Neural cell (in vitro differentiated cells): ENCODE data around the gene SLC25A47. TPM values are rescaled to one million over a fixed set of nuclear protein-coding genes. Genes with fewer than 3 reads are reported as not detected.

Source experiments
- H2AFZ ChIP-seq: fragments of 200-600, 300-800 bp; sonication (generic), shearing (Covaris generic); 2 replicates; pipeline ENCODE4 v1.6.0; 2014; ENCODE audit warnings: low read depth, mild to moderate bottlenecking, antibody characterized with exemption, low read length, moderate library complexity
- H3F3A ChIP-seq: fragments of 200-600 bp; shearing (Covaris generic); 2 replicates; pipeline ENCODE4 v1.6.1; 2016; ENCODE audit warnings: mild to moderate bottlenecking, moderate library complexity, mixed read lengths, antibody characterized with exemption, low read length; ENCODE audit not compliant: insufficient read depth, poor library complexity, severe bottlenecking
- H3K27ac ChIP-seq: fragments of 200-600, 300-800 bp; sonication (generic), shearing (Covaris generic); 2 replicates; pipeline ENCODE4 v1.5.1; 2014; ENCODE audit warnings: mild to moderate bottlenecking, low read length, moderate library complexity
- H3K27me3 ChIP-seq: fragments of 300-800, 200-600 bp; sonication (generic), shearing (Covaris generic); 2 replicates; pipeline ENCODE4 v1.6.0; 2014; ENCODE audit warnings: mild to moderate bottlenecking, low read depth, low read length, moderate library complexity; ENCODE audit not compliant: insufficient read depth
- H3K36me3 ChIP-seq: fragments of 300-800, 200-600 bp; sonication (generic), shearing (Covaris generic); 2 replicates; pipeline ENCODE4 v1.5.1; 2014; ENCODE audit warnings: mild to moderate bottlenecking, antibody characterized with exemption, low read length, moderate library complexity; ENCODE audit not compliant: insufficient read depth
- H3K4me2 ChIP-seq: fragments of 300-800, 200-600 bp; sonication (generic), shearing (Covaris generic); 2 replicates; pipeline ENCODE4 v1.6.0; 2014; ENCODE audit warnings: mild to moderate bottlenecking, low read length
- H3K4me3 ChIP-seq: fragments of 300-800, 200-600 bp; sonication (generic), shearing (Covaris generic); 2 replicates; pipeline ENCODE4 v1.5.1; 2014; ENCODE audit warnings: mild to moderate bottlenecking, low read length, moderate library complexity
- H3K79me2 ChIP-seq: fragments of 200-600 bp; shearing (Covaris generic); replicated peaks from 2 replicates; pipeline ENCODE4 v1.6.0; 2014; ENCODE audit warnings: mild to moderate bottlenecking, low read length, moderate library complexity; ENCODE audit not compliant: insufficient read depth
- H3K9ac ChIP-seq: fragments of 300-800, 200-600 bp; sonication (generic), shearing (Covaris generic); 2 replicates; pipeline ENCODE4 v1.6.1; 2016; ENCODE audit warnings: mild to moderate bottlenecking, low read length, mixed read lengths
- H3K9me2 ChIP-seq: fragments of 200-600 bp; shearing (Covaris generic); 2 replicates; pipeline ENCODE4 v1.6.1; 2016; ENCODE audit warnings: mild to moderate bottlenecking, low read length, mixed read lengths; ENCODE audit not compliant: insufficient read depth
- H3K9me3 ChIP-seq: fragments of 200-600, 300-800 bp; sonication (generic), shearing (Covaris generic); 2 replicates; pipeline ENCODE4 v1.6.1; 2016; ENCODE audit warnings: mild to moderate bottlenecking, mixed run types, low read length, moderate library complexity, mixed read lengths
- H4K20me1 ChIP-seq: fragments of 200-600 bp; shearing (Covaris generic); 2 replicates; pipeline ENCODE4 v1.6.1; 2016; ENCODE audit warnings: mild to moderate bottlenecking, mixed run types; ENCODE audit not compliant: insufficient read depth
- CTCF ChIP-seq: fragments of 450-650 bp; IDR thresholded peaks from 2 replicates; pipeline ENCODE4 v1.5.1; 2014; ENCODE audit warnings: antibody characterized with exemption, mild to moderate bottlenecking, moderate library complexity; ENCODE audit not compliant: poor library complexity, severe bottlenecking
- EP300 ChIP-seq: fragments of 450-650 bp; conservative IDR thresholded peaks from 2 replicates; pipeline ENCODE4 v1.6.1; 2014; ENCODE audit warnings: antibody characterized with exemption, mild to moderate bottlenecking, moderate library complexity; ENCODE audit not compliant: poor library complexity, severe bottlenecking
- EZH2 ChIP-seq: fragments of 200-600, 300-800 bp; shearing (Covaris generic), sonication (generic); IDR thresholded peaks from 2 replicates; pipeline ENCODE4 v1.6.1; 2014; ENCODE audit warnings: antibody characterized with exemption, low read length, borderline replicate concordance, mild to moderate bottlenecking; ENCODE audit not compliant: insufficient read depth, poor library complexity, severe bottlenecking
- MXI1 ChIP-seq: fragments of 450-650 bp; conservative IDR thresholded peaks from 2 replicates; pipeline ENCODE4 v1.6.1; 2014; ENCODE audit warnings: antibody characterized with exemption, mild to moderate bottlenecking; ENCODE audit not compliant: poor library complexity, severe bottlenecking
- POLR2AphosphoS5 ChIP-seq: IDR thresholded peaks from 2 replicates; pipeline ENCODE4 v1.6.1; 2012
- RAD21 ChIP-seq: fragments of 450-650 bp; conservative IDR thresholded peaks from 2 replicates; pipeline ENCODE4 v1.6.1; 2014; ENCODE audit warnings: antibody characterized with exemption, mild to moderate bottlenecking, moderate library complexity
- REST ChIP-seq: IDR thresholded peaks from 2 replicates; pipeline ENCODE4 v1.6.1; 2012; ENCODE audit warnings: borderline replicate concordance
- SMC3 ChIP-seq: fragments of 450-650 bp; conservative IDR thresholded peaks from 2 replicates; pipeline ENCODE4 v1.6.1; 2014; ENCODE audit warnings: antibody characterized with exemption, mild to moderate bottlenecking, moderate library complexity; ENCODE audit not compliant: poor library complexity
- TAF1 ChIP-seq: IDR thresholded peaks from 2 replicates; pipeline ENCODE4 v1.6.1; 2012; ENCODE audit warnings: low read depth
- polyA plus RNA-seq: library from polyadenylated mRNA; depleted of rRNA; stranded (reverse); fragments of >200 nt; gene quantifications from 2 replicates; pipeline ENCODE4 v1.2.3, GENCODE V29; 2014

SLC25A47 gene
- polyA plus RNA-seq, 1 donor from 2014 or later: not detected

- no peak for TF ChIP-seq POLR2AphosphoS5
- H4K20me1 ChIP-seq: no peaks in the 10 kb centered on the region
- no peak overlapping the region for H3K4me3 ChIP-seq
Measured at GRCh38 chr14:100323942-100324307, 786 bp downstream of the SLC25A47 start.

GRCh38 chr14:100325231-100325632, 2.1 kb downstream of the SLC25A47 start:
- H3K4me3 ChIP-seq: no peak overlapping the region
- H3K27me3 ChIP-seq: no peaks in the 10 kb centered on the region
- H3K9ac ChIP-seq: no peak overlapping the region
- H3F3A ChIP-seq: no peaks in the 10 kb centered on the region
- TF ChIP-seq SMC3 (no peak), REST (no peak), MXI1 (no peak), POLR2AphosphoS5 (no peak), CTCF (no peak), EP300 (no peak), RAD21 (no peak), EZH2 (no peak), TAF1 (no peak)
- no peaks in the 10 kb centered on the region for H3K79me2 ChIP-seq
- no peak overlapping the region for H3K4me2 ChIP-seq
- H4K20me1 ChIP-seq: no peaks in the 10 kb centered on the region
- H3K36me3 ChIP-seq: no peaks in the 10 kb centered on the region
- no peaks in the 10 kb centered on the region for H3K9me2 ChIP-seq
- no peak overlapping the region for H3K27ac ChIP-seq
- no peak overlapping the region for H2AFZ ChIP-seq
- no peaks in the 10 kb centered on the region for H3K9me3 ChIP-seq

More at GRCh38 chr14:100323942-100324307, 786 bp downstream of the SLC25A47 start:
- Histone ChIP-seq H2AFZ (no peak overlapping the region), H3K27me3 (no peaks in the 10 kb centered on the region), H3F3A (no peaks in the 10 kb centered on the region), H3K79me2 (no peaks in the 10 kb centered on the region), H3K4me2 (no peak overlapping the region), H3K9me3 (no peaks in the 10 kb centered on the region), H3K36me3 (no peaks in the 10 kb centered on the region), H3K9me2 (no peaks in the 10 kb centered on the region), H3K9ac (no peak overlapping the region), H3K27ac (no peak overlapping the region)

GRCh38 chr14:100325958-100326357, 2.8 kb downstream of the SLC25A47 start:
- no peaks in the 10 kb centered on the region for H3K36me3 ChIP-seq
- H3K4me3 ChIP-seq: no peak overlapping the region
- H3F3A ChIP-seq: no peaks in the 10 kb centered on the region
- H3K79me2 ChIP-seq: no peaks in the 10 kb centered on the region
- H3K27me3 ChIP-seq: no peaks in the 10 kb centered on the region
- H3K9ac ChIP-seq: no peak overlapping the region
- no peak overlapping the region for H3K27ac ChIP-seq
- no peaks in the 10 kb centered on the region for H3K9me3 ChIP-seq
- H4K20me1 ChIP-seq: no peaks in the 10 kb centered on the region
- no peak overlapping the region for H2AFZ ChIP-seq
- no peaks in the 10 kb centered on the region for H3K9me2 ChIP-seq
- TF ChIP-seq RAD21 (no peak), EP300 (no peak), MXI1 (no peak), SMC3 (no peak), EZH2 (no peak), TAF1 (no peak), CTCF (no peak), REST (no peak), POLR2AphosphoS5 (no peak)
- H3K4me2 ChIP-seq: no peak overlapping the region
